Right lobe of liver (tissue), 4 donors: ENCODE data around the gene GRM7.

Source experiments
- CTCF ChIP-seq, 4 donors: fragments of 200-600 bp in 3 of 4; fragments of 450-650 bp in 1 of 4; IDR thresholded peaks; one replicate each; pipeline versions ENCODE4 v1.5.1 to v1.8.0; 2016 to 2022; ENCODE audit warnings: antibody characterized with exemption in 4 of 4, mild to moderate bottlenecking in 2 of 4
- POLR2A ChIP-seq: fragments of 450-650 bp; IDR thresholded peaks from one replicate; pipeline ENCODE4 v1.6.1; 2017; ENCODE audit warnings: antibody characterized with exemption, mild to moderate bottlenecking
- donor health status: DM: no; HTN: no; CAD: no.
- donor health status: DM: no; HTN: no; CAD: no.
- donor health status: DM: no; HTN: yes; CAD: no.

GRCh38 chr3:6989608-6990291 is 128.8 kb downstream of the GRM7 start:
- no peak for TF ChIP-seq CTCF (IDR thresholded peaks at IDR 0.05)
- no peak for TF ChIP-seq POLR2A
